Stimulated activated CD4-positive, alpha-beta T cell treated with anti-CD3 and anti-CD28 coated beads, Interleukin-12 subunit alpha, Interleukin-12 subunit beta, amount 100 ng/mL, for 24 hours (primary cell): Measurements from ENCODE around the gene PHLDA2.
"Not testable (repeated sequence)": the region's sequence is repeated elsewhere in the genome, so short reads cannot be mapped to it uniquely, and the experiment has no call there.

ENCODE experiments used
- DNase-seq, 2 experiments: peaks; one replicate each; pipeline ENCODE4 v3.0.0-alpha.2; 2020; ENCODE audit warnings: low read depth in 2 of 2

PHLDA2 gene

DNA sequence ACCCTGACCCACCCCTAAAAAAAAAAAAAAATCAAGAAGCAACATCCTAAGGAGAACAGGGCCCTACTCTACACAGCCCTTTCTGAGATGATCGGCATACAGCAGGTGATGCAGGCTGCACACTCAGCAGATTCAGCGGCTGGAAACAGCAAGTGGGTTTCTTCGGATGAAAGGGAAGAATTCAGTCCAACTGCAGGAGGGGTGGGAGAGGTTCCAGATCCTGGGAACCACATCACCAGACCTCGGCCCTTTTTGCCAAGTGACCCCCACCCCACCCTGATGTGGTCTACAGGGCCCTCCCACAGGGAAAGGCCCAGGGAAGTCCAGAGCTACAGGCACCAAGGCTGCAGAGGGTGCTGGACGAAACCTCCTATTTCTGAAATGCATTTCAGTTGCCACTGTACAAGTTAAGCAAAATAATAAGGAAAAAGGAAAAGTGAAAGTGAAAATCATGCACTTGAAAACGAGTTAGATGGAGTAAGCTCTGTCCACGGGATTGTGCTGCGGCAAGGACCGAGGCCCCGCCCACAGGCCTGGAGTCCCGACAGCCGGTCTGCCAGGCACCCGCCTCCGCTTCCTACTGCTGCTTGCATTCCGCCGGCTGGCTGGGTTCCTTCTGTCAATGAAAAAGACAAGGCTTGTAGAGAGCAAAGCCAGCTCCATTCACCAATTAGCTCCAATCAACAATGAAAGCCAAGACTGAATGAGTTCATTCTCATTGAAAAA lies 16.0 kb upstream of the PHLDA2 start:
- peak in 1 of 2 experiments; percentile 46 for DNase-seq

DNA sequence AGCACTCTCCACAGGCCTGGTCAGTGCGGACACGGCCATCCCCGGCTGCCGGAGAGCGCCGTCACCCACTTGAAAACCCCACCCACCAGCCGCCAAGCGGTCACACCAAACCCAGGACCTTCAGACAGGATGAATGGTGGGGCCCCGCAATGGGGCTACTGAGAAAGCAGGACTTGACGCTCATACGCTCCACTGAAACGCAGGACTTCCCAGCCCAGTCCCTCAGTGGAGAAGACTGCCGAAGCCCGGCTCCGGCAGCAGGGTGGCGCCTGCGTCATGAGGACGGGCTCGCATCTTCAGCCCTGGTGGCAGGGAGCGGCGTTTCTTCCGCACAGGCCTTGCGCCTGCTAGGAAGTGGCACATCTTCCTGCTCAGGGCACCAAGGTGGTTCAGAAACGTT lies 15.3 kb upstream of the PHLDA2 start:
- DNase-seq: no peak

DNA sequence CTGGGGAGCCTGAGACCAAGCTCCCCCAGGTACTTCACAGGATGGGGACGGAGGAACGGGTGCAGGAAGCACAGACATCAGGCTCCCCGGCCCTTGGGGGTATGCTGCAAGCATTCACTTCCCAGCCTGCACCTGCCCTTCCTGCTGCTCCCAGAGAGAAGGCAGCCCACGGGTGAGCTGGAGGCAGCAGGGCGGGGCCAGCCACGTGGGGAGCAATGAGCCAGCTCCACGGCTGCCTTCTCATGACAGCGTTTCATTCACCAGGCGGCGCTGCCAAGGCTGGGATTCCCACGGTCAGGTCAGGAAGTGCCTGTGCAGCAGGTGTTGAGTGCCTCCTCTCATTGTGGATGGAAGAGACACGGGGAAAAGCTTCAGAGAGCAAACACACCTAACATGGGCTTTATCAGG lies 14.5 kb upstream of the PHLDA2 start:
- no peak for DNase-seq

DNA sequence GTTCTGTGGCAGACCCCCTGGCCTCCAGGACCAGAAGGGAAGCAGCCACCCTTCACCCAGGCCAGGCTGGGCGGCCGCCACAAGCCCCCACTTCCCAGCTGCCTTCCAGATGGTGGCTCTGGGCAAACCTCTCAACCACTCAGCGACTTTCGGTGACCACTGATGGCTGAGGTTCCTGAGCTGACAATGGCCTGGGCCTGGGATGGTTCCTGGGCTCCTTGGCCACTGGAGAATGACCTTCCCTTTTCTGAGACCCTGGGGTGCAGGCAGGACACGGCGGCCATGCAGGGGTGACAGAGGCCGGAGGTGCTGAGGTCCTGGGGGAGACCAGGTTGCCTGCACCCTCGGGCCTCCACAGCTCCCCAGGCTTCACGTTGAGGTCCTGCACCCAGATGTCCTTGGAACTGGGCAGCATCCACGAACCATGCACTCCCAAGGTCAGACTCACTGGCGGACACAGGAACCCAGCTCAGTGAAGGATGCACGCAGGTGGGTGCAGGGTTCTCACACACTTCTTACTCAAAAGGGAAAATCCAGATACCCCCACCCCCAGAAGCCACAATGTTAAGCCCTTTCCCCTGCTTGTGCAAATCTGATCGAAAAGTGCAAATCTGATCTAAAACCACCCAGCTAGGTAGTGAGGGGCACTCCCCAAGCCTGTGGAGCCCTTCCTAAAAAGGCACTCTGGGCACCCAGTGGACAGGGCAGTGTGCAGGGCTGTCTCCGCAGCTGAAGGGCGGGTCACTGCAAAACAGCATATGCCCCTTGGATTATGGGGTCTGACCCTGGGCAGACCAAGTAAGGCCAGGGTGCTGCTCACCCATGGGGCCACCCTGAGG lies 13.9 kb upstream of the PHLDA2 start:
- no peak for DNase-seq

DNA sequence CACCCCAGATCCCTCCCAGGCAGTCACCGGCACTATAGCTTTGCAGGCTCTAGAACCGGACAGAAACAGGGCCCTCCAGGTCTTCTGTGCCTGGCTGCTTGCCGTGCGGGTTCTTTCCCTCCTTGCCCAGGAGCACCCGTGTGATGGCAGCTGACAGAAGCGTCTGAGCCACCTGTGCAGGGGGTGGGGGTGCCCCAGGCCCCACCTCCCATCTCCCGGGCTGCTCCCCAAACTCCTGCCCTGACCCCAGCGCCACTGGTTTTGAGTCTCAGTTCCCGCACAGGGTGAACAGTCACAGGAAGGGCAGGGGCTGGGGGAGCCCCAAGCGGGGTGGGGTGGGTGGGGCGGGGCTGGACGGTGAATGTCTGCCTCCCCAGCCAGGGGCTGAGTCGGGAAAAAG lies 13.2 kb upstream of the PHLDA2 start:
- DNase-seq: no peak

DNA sequence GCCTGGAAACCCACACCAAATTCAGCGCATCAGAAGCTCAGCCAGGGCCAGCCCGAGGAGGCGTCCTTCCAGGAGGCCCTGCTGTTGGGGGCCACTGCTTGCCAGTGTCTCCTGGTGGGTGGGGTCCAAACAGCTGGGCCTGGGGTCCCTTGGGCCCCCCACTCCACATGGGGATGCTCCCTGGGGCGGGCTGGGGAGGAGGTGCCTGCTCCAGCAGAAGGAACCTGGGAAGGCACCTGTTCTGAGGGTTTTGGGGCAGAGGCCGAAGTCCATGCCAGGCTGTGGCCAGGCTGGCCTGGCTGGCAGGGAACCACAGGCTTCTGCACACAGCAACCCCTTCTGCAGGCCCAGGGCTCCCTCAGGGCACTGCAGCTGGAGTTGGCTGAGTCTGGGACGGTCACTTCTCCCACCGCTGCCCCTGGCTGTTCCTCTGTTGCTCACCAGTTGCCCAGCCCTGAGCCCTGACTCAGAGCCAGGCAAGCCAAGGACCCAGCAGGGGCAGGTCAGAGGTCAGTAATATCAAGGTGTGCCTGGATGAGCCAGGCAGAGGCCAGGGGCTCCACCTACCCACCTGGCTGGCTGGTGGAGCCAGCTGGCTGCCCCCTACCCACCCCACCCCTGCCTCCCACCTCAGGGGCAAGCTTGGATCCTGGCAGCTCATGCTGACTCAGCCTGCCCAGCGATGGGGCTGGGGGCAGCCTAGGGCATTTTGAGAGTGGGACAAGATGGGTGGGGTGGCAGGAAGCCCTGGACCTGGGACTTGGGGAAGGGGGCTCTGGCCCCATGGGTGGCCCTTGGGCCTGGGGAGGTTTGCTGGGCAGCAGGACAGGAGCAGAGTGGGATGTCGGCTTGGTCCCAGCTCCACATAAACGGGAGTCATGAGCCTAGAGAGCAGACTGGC lies 12.0 kb upstream of the PHLDA2 start:
- no peak for DNase-seq

DNA sequence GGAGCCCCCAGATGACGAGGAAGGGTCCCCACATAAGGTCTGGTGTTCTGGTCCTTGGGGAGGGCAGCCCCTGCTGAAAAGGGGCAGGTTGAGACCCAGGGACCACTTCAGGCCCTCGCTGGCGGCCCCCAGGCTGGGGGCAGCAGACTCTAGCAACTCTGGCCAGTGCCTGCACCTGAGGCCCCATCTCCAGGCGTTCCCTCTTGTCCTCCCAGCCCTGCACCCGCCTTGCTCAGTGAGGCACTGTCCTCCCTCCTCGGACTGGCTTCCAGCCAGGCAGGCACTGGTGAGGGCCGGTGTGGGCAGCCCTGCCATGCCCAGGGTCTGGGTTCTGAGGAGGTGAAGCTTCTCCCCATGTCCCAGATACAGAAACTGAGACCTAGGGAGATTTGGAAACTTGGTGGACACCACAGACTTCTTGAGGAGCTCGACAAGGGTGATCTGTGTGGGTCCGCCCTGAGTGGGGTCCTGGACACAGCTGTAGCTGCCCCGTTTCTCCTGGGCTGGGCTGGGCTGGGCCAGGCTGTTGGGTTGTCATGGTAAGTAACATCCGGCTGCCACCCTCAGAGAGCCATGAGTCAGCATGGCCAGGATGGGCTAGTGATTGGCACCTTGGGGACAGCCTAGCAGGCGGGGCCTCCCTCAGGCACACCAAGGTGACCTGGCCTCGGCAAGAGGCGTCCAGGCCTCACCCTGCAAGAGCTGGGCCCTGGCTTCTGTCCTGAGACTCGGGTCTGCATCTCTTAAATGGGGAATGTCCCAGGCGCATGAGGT lies 11.1 kb upstream of the PHLDA2 start:
- DNase-seq: no peak

DNA sequence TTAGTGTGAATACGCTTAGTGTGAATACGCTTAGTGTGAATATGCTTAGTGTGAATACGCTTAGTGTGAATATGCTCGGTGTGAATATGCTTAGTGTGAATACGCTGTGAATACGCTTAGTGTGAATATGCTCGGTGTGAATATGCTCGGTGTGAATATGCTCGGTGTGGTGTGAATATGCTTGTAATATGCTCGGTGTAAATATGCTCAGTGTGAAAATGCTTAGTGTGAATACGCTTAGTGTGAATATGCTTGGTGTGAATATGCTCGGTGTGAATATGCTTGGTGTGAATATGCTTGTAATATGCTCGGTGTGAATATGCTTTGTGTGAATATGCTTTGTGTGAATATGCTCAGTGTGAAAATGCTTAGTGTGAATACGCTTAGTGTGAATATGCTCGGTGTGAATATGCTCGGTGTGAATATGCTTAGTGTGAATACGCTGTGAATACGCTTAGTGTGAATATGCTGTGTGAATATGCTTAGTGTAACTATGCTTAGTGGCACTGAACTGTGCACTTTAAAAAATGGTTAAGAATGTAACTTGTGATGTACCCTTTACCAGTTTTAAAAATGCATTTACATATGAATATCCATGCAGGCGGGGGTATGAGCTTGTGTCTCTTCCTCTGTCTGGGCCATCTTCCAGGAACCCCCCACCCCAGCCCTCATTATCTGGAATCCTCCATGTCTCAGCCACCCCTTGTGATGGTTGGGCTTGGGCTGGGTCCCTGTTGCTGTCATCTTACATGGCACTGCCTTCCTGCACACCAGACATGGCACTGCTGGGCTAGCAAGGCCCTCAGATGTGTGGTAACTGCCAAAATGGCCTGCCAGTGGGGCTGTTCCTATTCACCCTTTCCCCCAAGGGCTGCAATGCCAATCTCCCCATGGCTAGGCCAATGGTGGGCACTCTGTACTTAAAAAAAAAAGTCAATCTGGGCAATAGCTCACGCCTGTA lies 9.5 kb upstream of the PHLDA2 start:
- DNase-seq: not testable (repeated sequence)

DNA sequence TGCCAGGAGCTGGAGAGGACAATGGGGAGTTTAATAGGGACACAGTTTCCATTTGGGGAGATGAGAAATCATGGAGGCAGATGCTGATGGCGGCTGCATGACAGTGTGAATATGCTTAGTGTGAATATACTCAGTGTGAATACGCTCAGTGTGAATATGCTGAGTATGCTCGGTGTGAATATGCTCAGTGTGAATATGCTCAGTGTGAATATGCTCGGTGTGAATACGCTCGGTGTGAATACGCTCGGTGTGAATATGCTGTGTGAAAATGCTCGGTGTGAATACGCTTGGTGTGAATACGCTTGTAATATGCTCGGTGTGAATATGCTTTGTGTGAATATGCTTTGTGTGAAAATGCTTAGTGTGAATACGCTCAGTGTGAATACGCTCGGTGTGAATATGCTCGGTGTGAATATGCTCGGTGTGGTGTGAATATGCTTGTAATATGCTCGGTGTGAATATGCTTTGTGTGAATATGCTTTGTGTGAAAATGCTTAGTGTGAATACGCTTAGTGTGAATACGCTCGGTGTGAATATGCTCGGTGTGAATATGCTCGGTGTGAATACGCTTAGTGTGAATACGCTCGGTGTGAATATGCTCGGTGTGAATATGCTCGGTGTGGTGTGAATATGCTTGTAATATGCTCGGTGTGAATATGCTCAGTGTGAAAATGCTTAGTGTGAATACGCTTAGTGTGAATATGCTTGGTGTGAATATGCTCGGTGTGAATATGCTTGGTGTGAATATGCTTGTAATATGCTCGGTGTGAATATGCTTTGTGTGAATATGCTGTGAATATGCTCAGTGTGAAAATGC lies 8.6 kb upstream of the PHLDA2 start:
- not testable (repeated sequence) for DNase-seq

DNA sequence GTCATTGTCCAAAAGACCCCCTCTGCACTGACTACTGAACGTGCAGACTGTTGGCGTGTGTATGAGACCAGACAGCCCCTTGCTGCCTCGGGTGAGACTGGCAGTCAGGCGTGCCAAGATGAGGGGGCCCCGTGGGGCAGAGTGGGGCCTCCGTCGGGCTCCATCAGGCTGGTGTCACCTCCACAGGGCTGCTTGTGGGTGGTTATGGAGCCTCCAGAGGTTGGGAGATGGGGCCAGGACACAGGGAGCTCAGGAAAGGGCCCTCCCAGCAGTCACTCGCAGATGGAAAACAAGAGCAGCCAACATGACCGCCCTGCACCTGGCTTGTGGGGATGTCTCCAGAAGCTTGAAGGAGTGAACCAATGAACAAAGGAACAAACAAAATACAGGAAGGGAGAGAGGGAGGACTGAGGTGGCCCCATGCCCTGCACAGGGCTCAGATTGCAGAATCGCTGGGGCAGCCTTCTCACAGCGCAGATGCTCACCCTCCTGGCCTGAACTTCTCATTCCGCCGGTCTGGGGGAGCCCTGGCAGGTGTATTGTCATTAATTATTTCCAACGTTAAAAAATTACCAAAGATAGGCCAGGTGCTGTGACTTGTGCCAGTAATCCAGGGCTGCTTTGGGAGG lies 5.5 kb upstream of the PHLDA2 start:
- DNase-seq: no peak

DNA sequence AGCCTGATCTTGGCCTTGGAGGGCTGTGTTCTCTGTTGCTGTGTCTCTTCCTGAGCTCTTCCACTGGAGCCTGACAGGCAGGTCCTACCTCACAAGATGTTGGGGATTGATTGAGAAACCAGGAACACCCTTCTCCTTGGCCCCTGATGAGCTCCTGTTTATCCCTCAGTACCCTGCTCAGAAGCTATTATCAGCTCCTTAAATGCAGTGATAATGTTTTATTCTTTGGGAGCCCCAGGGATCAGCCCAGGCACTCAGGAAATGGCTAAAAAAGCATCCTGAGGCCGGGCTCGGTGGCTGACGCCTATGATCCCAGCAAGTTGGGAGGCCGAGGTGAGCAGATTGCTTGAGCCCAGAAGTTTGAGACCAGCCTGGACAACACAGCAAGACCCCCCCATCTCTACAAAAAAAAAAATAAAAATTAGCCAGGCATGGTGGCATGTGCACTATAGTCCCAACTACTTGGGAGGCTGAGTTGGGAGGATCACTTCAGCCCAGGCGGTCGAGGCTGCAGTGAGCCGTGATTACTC lies 4.9 kb upstream of the PHLDA2 start:
- DNase-seq: no peak

DNA sequence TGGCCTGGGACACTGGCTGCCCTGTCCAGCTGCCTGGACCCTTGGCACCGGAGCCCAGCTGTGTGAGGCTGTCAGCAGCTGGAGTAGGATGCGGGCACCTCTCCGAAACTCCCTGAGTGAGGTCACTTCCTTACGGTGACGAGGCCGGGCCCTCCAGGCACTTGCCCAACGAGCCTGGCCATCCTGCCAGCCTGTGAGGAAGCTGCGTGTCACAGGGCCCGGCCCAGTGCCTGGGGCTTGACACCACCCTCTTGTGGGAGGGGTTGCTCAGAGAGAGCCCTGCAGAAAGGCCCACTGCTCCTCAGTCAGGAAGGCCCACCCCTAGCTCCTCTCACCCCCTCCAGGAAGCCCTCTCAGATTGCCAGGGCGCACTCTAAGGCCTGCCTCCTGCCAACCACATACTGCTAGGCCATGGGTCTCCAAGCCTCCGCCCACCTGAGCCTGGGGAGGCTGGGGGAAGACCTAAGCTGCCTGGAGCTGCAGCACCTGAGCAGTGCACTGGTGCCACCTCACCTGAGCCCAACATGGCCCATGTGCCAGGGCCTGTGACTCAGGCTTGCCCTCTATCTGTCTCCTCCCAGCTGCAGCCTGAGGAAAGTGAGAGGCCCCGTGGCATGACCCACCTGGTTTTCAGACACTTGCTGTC lies 4.3 kb upstream of the PHLDA2 start:
- no peak for DNase-seq

DNA sequence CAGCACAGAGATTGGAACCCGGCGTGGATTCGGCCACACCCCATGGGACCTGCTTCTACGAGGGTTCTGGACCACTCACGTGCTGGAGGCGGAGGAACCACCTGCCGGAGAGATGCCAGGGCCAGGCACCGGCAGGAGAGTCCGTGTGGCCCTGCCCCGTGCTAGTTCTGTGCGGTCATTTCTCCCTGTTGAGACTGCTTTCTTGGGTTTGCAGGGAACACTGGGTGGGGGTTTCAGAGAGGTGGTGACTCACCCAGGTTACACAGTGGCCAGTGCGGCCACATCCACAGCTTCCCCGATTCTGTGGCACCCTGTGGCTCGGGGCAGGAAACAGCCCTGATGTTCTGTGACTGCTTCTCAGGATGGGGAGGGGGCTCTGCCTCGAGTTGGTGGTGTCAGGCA lies 3.6 kb upstream of the PHLDA2 start:
- no peak for DNase-seq

DNA sequence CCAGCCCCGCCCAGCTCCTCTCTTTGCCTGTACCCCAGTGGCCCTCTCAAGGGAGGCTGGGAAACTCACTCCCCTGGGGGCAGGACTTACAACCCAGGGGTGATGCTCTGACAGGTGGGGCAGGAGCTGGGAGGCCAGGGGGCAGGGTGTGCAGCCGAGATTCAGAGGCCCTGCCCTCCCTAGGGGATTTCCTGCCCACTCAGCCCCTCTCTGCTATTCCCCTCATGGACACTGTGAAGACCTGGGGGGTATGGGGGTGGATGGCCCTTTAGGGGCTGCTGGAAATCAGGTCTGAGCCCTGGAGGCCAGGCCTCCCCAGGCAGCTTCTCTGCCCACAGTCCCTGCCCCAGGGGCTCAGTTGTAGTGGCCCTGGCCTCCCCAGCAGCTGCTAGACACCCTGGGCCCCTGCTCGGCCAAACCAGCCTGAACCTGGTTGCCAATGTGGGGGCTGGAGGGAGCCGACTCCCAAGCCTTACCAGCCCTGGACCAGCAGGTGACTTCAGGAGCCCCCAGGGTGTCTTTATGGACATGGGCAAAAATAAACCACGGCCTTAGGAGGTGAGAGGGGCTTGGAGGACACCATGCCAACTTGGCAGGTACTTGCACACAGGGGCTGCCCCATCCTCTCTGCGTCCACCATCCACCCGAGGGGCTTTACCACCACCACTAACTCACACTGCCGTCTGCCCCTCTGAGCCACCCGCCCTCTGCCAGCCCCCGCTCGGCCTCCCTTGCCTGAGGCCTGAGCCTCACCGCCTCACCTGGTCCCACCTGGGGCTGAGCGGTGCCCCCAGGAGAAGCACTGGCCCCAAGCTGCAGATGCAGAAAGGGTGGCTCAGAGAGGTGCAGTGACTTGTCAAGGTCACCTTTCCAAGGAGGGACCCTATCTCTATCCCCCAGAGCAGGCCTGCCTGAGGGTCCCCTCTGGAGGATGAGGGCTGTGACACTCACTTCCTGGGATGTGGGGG lies 2.8 kb upstream of the PHLDA2 start:
- DNase-seq: no peak

DNA sequence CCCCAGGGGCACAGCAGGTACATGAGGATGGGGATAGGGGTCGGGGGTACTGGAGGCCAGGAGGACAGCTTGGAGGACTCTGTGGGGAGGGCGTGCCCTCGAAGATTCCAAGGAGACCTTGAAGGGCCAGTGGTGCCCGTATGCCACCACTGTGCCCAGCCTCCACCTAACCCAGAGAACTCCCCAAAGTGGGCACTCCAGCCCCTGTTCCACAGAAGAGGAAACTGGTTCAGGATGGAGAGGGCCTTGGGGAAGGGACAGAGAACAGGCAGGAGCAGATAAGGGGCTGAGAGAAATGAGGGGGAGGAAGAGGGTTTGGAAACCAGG lies 2.2 kb upstream of the PHLDA2 start:
- DNase-seq: no peak

DNA sequence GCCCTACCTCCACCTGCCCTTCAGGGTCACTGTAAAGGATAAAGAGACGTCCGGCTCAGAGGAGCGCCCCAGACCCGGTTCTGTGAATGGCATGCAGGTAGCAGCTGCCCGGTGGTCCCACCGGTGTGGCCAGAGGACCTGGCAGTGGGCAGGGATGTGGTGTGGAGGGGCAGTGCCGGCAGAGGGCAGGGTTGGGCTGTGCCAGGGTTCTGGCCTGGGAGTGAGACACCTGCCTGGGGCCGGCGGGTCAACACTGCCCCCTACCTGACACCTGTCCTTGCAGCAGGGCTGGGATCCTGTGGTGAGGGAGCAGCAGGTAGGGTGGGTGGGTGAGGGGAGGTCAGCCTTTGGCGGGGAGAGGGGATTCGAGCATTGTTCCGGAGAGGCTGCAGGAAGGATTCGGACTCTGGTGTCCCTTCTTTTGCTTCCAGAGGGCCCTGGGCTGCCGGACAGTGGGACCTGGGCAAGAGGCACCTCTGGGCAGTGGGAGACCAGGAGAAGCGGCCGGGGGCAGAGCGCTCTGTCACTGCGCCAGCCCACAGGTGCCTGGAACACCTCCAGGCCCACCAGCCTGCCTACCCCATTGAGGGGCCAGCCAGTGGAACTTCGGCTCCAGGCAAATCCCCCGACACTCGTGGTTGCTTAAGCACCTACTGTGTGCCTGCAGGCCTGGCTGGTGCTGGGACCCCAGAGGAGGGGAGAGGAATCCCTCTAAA lies 1.6 kb upstream of the PHLDA2 start:
- DNase-seq: no peak
